HL-60 (cell line): ENCODE measurements around the gene NFAM1.

Experiments
- POLR2AphosphoS5 ChIP-seq: IDR thresholded peaks from 2 replicates; pipeline ENCODE4 v1.6.1; 2012; ENCODE audit warnings: low read depth
- REST ChIP-seq: IDR thresholded peaks from 2 replicates; pipeline ENCODE4 v1.6.1; 2012; ENCODE audit warnings: low read depth; ENCODE audit not compliant: insufficient replicate concordance
- TF ChIP-seq, protein P1 (sequence below): IDR thresholded peaks from one replicate; pipeline ENCODE4 v1.5.1; 2011; ENCODE audit warnings: low read length, control low read depth, inconsistent platforms; ENCODE audit not compliant: insufficient read depth

DNA sequence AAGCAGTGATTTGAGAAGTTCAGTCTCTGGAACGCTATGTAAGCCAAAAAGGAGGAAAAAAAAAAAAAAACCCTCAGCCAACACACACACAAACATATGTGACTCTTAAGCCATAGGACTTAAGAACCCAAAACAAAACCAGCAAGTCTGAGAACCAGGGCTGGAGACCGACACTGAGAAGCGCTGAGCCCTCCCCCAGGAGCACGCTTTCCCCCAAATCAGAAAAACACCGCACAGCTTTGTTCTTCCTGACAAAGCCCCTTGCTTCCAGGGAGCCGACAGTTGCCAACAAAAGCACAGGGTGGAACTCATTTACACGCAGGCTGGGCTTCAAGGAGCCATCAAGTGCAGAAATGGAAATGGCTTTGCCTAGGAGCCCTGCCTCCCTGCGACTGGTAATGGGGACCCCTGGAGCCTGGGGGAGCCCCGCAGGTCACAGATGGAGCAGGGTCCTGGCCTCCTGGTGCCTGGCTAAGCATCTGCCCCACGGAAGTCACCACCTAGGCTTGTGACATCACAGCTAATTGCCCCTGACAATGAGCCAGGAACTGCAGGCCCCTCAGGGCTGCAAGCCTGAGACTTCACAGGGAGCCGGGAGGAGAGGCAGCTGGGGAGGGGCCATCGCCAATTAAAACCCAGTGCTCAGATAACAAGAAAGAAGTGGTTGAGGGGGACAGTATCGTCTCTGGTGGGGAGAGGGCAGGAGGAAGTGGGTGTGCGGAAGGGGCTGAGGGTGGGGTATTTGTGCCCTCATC lies 66.9 kb downstream of the NFAM1 start:
- TF ChIP-seq, protein P1, sequence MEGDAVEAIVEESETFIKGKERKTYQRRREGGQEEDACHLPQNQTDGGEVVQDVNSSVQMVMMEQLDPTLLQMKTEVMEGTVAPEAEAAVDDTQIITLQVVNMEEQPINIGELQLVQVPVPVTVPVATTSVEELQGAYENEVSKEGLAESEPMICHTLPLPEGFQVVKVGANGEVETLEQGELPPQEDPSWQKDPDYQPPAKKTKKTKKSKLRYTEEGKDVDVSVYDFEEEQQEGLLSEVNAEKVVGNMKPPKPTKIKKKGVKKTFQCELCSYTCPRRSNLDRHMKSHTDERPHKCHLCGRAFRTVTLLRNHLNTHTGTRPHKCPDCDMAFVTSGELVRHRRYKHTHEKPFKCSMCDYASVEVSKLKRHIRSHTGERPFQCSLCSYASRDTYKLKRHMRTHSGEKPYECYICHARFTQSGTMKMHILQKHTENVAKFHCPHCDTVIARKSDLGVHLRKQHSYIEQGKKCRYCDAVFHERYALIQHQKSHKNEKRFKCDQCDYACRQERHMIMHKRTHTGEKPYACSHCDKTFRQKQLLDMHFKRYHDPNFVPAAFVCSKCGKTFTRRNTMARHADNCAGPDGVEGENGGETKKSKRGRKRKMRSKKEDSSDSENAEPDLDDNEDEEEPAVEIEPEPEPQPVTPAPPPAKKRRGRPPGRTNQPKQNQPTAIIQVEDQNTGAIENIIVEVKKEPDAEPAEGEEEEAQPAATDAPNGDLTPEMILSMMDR = no peak
- TF ChIP-seq REST (no peak), POLR2AphosphoS5 (no peak)
